MM.1S (cell line): ENCODE data around the gene TSR1.

Experiments
- DNase-seq: peaks from one replicate; pipeline ENCODE4 v3.0.0-alpha.2; 2015
- H2AFZ ChIP-seq: fragments of 300-600 bp; sonication (generic); 2 replicates; pipeline ENCODE4 v1.6.0; 2016; ENCODE audit warnings: antibody characterized with exemption, low read length
- H3F3A ChIP-seq: fragments of 300-600 bp; sonication (generic); 2 replicates; pipeline ENCODE4 v1.6.1; 2016; ENCODE audit warnings: mild to moderate bottlenecking, antibody characterized with exemption, low read length, moderate library complexity, mixed read lengths; ENCODE audit not compliant: insufficient read depth
- H3K27ac ChIP-seq: fragments of 300-600 bp; sonication (generic); 2 replicates; pipeline ENCODE4 v1.5.1; 2016; ENCODE audit warnings: mild to moderate bottlenecking, low read length
- H3K27me3 ChIP-seq: fragments of 300-600 bp; sonication (generic); replicated peaks from 2 replicates; pipeline ENCODE4 v1.6.0; 2016; ENCODE audit warnings: low read length; ENCODE audit not compliant: insufficient read depth
- H3K36me3 ChIP-seq: fragments of 300-600 bp; sonication (generic); replicated peaks from 2 replicates; pipeline ENCODE4 v1.6.1; 2016; ENCODE audit warnings: mild to moderate bottlenecking, low read length, mixed read lengths; ENCODE audit not compliant: insufficient read depth
- H3K4me1 ChIP-seq: fragments of 300-600 bp; sonication (generic); 2 replicates; pipeline ENCODE4 v1.6.1; 2016; ENCODE audit warnings: low read length, mixed read lengths
- H3K4me2 ChIP-seq: fragments of 300-600 bp; sonication (generic); 2 replicates; pipeline ENCODE4 v1.6.0; 2016; ENCODE audit warnings: low read depth, low read length
- H3K4me3 ChIP-seq: fragments of 300-600 bp; sonication (generic); 2 replicates; pipeline ENCODE4 v1.5.1; 2016; ENCODE audit warnings: low read length, mixed read lengths
- H3K79me2 ChIP-seq: fragments of 300-600 bp; sonication (generic); 2 replicates; pipeline ENCODE4 v1.6.1; 2016; ENCODE audit warnings: mixed run types, low read length, mixed read lengths
- H3K9ac ChIP-seq: fragments of 300-600 bp; sonication (generic); 2 replicates; pipeline ENCODE4 v1.6.1; 2016; ENCODE audit warnings: low read length, mixed read lengths
- H3K9me2 ChIP-seq: fragments of 300-600 bp; sonication (generic); replicated peaks from 2 replicates; pipeline ENCODE4 v1.6.1; 2016; ENCODE audit warnings: mild to moderate bottlenecking, low read length, mixed read lengths; ENCODE audit not compliant: insufficient read depth
- H3K9me3 ChIP-seq: fragments of 300-600 bp; sonication (generic); replicated peaks from 2 replicates; pipeline ENCODE4 v1.6.1; 2016; ENCODE audit warnings: mild to moderate bottlenecking, low read length, mixed read lengths; ENCODE audit not compliant: insufficient read depth
- H4K20me1 ChIP-seq: fragments of 300-600 bp; sonication (generic); 2 replicates; pipeline ENCODE4 v1.6.1; 2016; ENCODE audit warnings: mild to moderate bottlenecking, low read length, moderate library complexity, mixed read lengths; ENCODE audit not compliant: insufficient read depth
- EZH2 ChIP-seq: fragments of 300-600 bp; sonication (generic); optimal IDR thresholded peaks from 2 replicates; pipeline ENCODE3; 2017; ENCODE audit warnings: low read depth, mild to moderate bottlenecking, antibody characterized with exemption, low read length, mixed read lengths
- EZH2phosphoT487 ChIP-seq: fragments of 300-600 bp; sonication (generic); IDR thresholded peaks from 2 replicates; pipeline ENCODE4 v1.6.1; 2018; ENCODE audit warnings: antibody characterized with exemption, low read length
- TF ChIP-seq, protein P1 (sequence below): fragments of 300-600 bp; sonication (generic); IDR thresholded peaks from 2 replicates; pipeline ENCODE4 v1.5.1; 2016; ENCODE audit warnings: antibody characterized with exemption, low read length, mixed read lengths

Gene TSR1

GRCh38 chr17:2297023-2297422 is 39.2 kb downstream of the TSR1 start:
- Histone ChIP-seq H3K36me3 (0 out of 2 replicates have a peak, but pooled peaks cover 7% of the 10 kb centered on the region), H3K4me3 (no peak overlapping the region)

GRCh38 chr17:2295575-2295974 is 40.7 kb downstream of the TSR1 start:
- Histone ChIP-seq H3K36me3 (0 out of 2 replicates have a peak, but pooled peaks cover 10% of the 10 kb centered on the region), H3F3A (peaks cover 1% of the 10 kb centered on the region), H2AFZ (no peak overlapping the region), H3K9me2 (no peaks in the 10 kb centered on the region), H3K9ac (no peak overlapping the region), H3K4me1 (peaks cover 14% of the 10 kb centered on the region), H3K4me2 (no peak overlapping the region), H3K4me3 (no peak overlapping the region), H3K9me3 (no peaks in the 10 kb centered on the region), H3K27me3 (no peaks in the 10 kb centered on the region), H3K79me2 (peaks cover 47% of the 10 kb centered on the region), H3K27ac (no peak overlapping the region), H4K20me1 (no peaks in the 10 kb centered on the region)
- no peak for DNase-seq
- TF ChIP-seq EZH2phosphoT487 (no peak), EZH2 (no peak)
- TF ChIP-seq, protein P1, sequence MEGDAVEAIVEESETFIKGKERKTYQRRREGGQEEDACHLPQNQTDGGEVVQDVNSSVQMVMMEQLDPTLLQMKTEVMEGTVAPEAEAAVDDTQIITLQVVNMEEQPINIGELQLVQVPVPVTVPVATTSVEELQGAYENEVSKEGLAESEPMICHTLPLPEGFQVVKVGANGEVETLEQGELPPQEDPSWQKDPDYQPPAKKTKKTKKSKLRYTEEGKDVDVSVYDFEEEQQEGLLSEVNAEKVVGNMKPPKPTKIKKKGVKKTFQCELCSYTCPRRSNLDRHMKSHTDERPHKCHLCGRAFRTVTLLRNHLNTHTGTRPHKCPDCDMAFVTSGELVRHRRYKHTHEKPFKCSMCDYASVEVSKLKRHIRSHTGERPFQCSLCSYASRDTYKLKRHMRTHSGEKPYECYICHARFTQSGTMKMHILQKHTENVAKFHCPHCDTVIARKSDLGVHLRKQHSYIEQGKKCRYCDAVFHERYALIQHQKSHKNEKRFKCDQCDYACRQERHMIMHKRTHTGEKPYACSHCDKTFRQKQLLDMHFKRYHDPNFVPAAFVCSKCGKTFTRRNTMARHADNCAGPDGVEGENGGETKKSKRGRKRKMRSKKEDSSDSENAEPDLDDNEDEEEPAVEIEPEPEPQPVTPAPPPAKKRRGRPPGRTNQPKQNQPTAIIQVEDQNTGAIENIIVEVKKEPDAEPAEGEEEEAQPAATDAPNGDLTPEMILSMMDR, result no peak

More at GRCh38 chr17:2297023-2297422, 39.2 kb downstream of the TSR1 start:
- TF ChIP-seq EZH2phosphoT487 (no peak), EZH2 (no peak)
- TF ChIP-seq, protein P1, result no peak
- H4K20me1 ChIP-seq, result no peaks in the 10 kb centered on the region
- H3K9me3 ChIP-seq, result no peaks in the 10 kb centered on the region
- no peak overlapping the region for H3K4me2 ChIP-seq
- no peak for DNase-seq
- no peak overlapping the region for H2AFZ ChIP-seq
- no peaks in the 10 kb centered on the region for H3F3A ChIP-seq
- H3K79me2 ChIP-seq, result peaks cover 61% of the 10 kb centered on the region
- no peak overlapping the region for H3K9ac ChIP-seq
- no peaks in the 10 kb centered on the region for H3K27me3 ChIP-seq
- H3K4me1 ChIP-seq, result peaks cover 12% of the 10 kb centered on the region
- H3K9me2 ChIP-seq, result no peaks in the 10 kb centered on the region
- no peak overlapping the region for H3K27ac ChIP-seq

- Histone ChIP-seq H3K36me3 (0 out of 2 replicates have a peak, but pooled peaks cover 7% of the 10 kb centered on the region), H3K79me2 (peaks cover 35% of the 10 kb centered on the region), H3F3A (peaks cover 9% of the 10 kb centered on the region), H2AFZ (no peak overlapping the region), H3K9me3 (no peaks in the 10 kb centered on the region), H4K20me1 (no peaks in the 10 kb centered on the region), H3K9me2 (no peaks in the 10 kb centered on the region), H3K4me2 (no peak overlapping the region), H3K27me3 (no peaks in the 10 kb centered on the region), H3K27ac (no peak overlapping the region), H3K4me3 (no peak overlapping the region), H3K4me1 (peaks cover 33% of the 10 kb centered on the region), H3K9ac (no peak overlapping the region)
- no peak for TF ChIP-seq EZH2
- no peak for DNase-seq
Observed at GRCh38 chr17:2292100-2292499, 44.2 kb downstream of the TSR1 start.

- H2AFZ ChIP-seq, result 0 out of 2 replicates have a peak overlapping the region, but pooled peaks have one; percentile 15
Observed at GRCh38 chr17:2289878-2290478, 46.3 kb downstream of the TSR1 start.

More at GRCh38 chr17:2289878-2290478, 46.3 kb downstream of the TSR1 start:
- H3K27me3 ChIP-seq, result no peaks in the 10 kb centered on the region
- TF ChIP-seq, protein P1, result no peak
- no peak for TF ChIP-seq EZH2phosphoT487
- TF ChIP-seq EZH2, result no peak
- H3K36me3 ChIP-seq, result 0 out of 2 replicates have a peak, but pooled peaks cover 7% of the 10 kb centered on the region
- peaks cover 9% of the 10 kb centered on the region for H3F3A ChIP-seq
- peak overlapping the region; percentile 68 for H3K4me2 ChIP-seq
- peaks cover 33% of the 10 kb centered on the region for H3K4me1 ChIP-seq
- peak; percentile 50 for DNase-seq
- H3K4me3 ChIP-seq, result 0 out of 2 replicates have a peak overlapping the region, but pooled peaks have one; percentile 1
- H3K9me2 ChIP-seq, result no peaks in the 10 kb centered on the region
- peak overlapping the region; percentile 10; the same call in 1 of the 2 replicates for H3K9ac ChIP-seq
- no peaks in the 10 kb centered on the region for H3K9me3 ChIP-seq
- peak overlapping the region; percentile 77 for H3K27ac ChIP-seq
- H3K79me2 ChIP-seq, result peaks cover 29% of the 10 kb centered on the region
- H4K20me1 ChIP-seq, result no peaks in the 10 kb centered on the region
